Activated CD8-positive, alpha-beta memory T cell treated with anti-CD3 and anti-CD28 coated beads, Interleukin-2, amount 50 U/mL, for 48 hours (primary cell): ENCODE data around the gene AGAP4.
"Not testable (repeated sequence)": the region's sequence is repeated elsewhere in the genome, so short reads cannot be mapped to it uniquely, and the experiment has no call there.

Experiments
- DNase-seq: peaks from one replicate; pipeline ENCODE4 v3.0.0-alpha.2; 2020

AGAP4 gene

GRCh38 chr10:45847400-45847799 is at the start of gene AGAP4:
AGAP4 (minus strand) TSS chr10:45847500; CDS start chr10:45847347, 153 bp downstream.
- not testable (repeated sequence) for DNase-seq

GRCh38 chr10:45890721-45891120 is 43.4 kb upstream of the AGAP4 start:
- not testable (repeated sequence) for DNase-seq

GRCh38 chr10:45889539-45890230 is 42.4 kb upstream of the AGAP4 start:
- DNase-seq, result not testable (repeated sequence)

- not testable (repeated sequence) for DNase-seq
Observed at GRCh38 chr10:45882880-45883279, 35.6 kb upstream of the AGAP4 start.

GRCh38 chr10:45865404-45865803 is 18.1 kb upstream of the AGAP4 start:
- not testable (repeated sequence) for DNase-seq

- DNase-seq, result not testable (repeated sequence)
Observed at GRCh38 chr10:45864264-45864663, 17.0 kb upstream of the AGAP4 start.

GRCh38 chr10:45863632-45864031 is 16.3 kb upstream of the AGAP4 start:
- not testable (repeated sequence) for DNase-seq

- not testable (repeated sequence) for DNase-seq
Observed at GRCh38 chr10:45857931-45858330, 10.6 kb upstream of the AGAP4 start.

GRCh38 chr10:45848467-45848866 is 1.2 kb upstream of the AGAP4 start:
- not testable (repeated sequence) for DNase-seq

GRCh38 chr10:45822918-45823317 is 24.4 kb downstream of the AGAP4 start:
- not testable (repeated sequence) for DNase-seq

GRCh38 chr10:45820107-45820830 is 27.0 kb downstream of the AGAP4 start:
- DNase-seq, result not testable (repeated sequence)

GRCh38 chr10:45819552-45819951 is 27.7 kb downstream of the AGAP4 start:
- DNase-seq, result no peak

- DNase-seq, result no peak
Observed at GRCh38 chr10:45817912-45818311, 29.4 kb downstream of the AGAP4 start.

- DNase-seq, result no peak
Observed at GRCh38 chr10:45817130-45817859, 30.0 kb downstream of the AGAP4 start.

GRCh38 chr10:45814146-45814545 is 33.2 kb downstream of the AGAP4 start:
- not testable (repeated sequence) for DNase-seq

GRCh38 chr10:45812959-45813358 is 34.3 kb downstream of the AGAP4 start:
- not testable (repeated sequence) for DNase-seq

- DNase-seq, result no peak
Observed at GRCh38 chr10:45811075-45811474, 36.2 kb downstream of the AGAP4 start.

GRCh38 chr10:45809837-45810236 is 37.5 kb downstream of the AGAP4 start:
- no peak for DNase-seq

GRCh38 chr10:45804996-45805395 is 42.3 kb downstream of the AGAP4 start:
- DNase-seq, result not testable (repeated sequence)

GRCh38 chr10:45803060-45804010 is 44.0 kb downstream of the AGAP4 start:
- not testable (repeated sequence) for DNase-seq

GRCh38 chr10:45794761-45795160 is 52.5 kb downstream of the AGAP4 start:
- not testable (repeated sequence) for DNase-seq
